Neural cell (in vitro differentiated cells): Measurements from ENCODE around the gene AGBL4.

Source experiments
- CTCF ChIP-seq: fragments of 450-650 bp; IDR thresholded peaks from 2 replicates; pipeline ENCODE4 v1.5.1; 2014; ENCODE audit warnings: antibody characterized with exemption, mild to moderate bottlenecking, moderate library complexity; ENCODE audit not compliant: poor library complexity, severe bottlenecking
- POLR2AphosphoS5 ChIP-seq: IDR thresholded peaks from 2 replicates; pipeline ENCODE4 v1.6.1; 2012
- SMC3 ChIP-seq: fragments of 450-650 bp; conservative IDR thresholded peaks from 2 replicates; pipeline ENCODE4 v1.6.1; 2014; ENCODE audit warnings: antibody characterized with exemption, mild to moderate bottlenecking, moderate library complexity; ENCODE audit not compliant: poor library complexity

- TF ChIP-seq CTCF: no peak
- no peak for TF ChIP-seq SMC3
- no peak for TF ChIP-seq POLR2AphosphoS5
These were observed 798.3 kb downstream of the AGBL4 start for GRCh38 chr1:49225464-49225863.
